GM19238 (cell line): ENCODE data around the gene HLF.

ENCODE experiments used
- DNase-seq: peaks from one replicate; pipeline ENCODE4 v3.0.0; 2011; ENCODE audit warnings: low spot score; ENCODE audit not compliant: insufficient read length

Gene HLF

DNA sequence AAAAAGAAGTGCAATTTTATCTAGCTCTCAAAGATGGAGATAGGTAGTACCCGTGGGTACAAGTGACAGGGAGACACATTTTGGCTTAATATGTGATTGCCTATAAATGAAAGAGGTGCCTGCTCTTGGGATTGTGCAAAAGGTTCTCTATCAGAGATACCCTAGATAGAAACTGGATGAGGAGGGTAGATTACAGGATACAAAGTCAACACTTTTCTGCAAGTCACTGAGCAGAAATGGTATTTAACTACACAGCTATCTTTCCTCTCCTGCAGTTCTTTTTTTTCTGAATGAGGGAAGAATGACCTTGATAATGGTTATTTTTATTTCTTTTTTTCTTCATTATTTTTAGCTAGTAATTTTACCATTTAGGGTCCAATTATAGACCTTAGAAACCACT is 89.2 kb downstream of the HLF start:
- DNase-seq, result no peak

GRCh38 chr17:55354941-55355340 is 90.2 kb downstream of the HLF start:
- DNase-seq, result no peak

GRCh38 chr17:55356434-55357328 is 91.9 kb downstream of the HLF start:
- DNase-seq, result peak; percentile 41

GRCh38 chr17:55360971-55361370 is 96.2 kb downstream of the HLF start:
- DNase-seq, result no peak

- DNase-seq, result no peak
Observed at GRCh38 chr17:55363033-55363432, 98.3 kb downstream of the HLF start.

DNA sequence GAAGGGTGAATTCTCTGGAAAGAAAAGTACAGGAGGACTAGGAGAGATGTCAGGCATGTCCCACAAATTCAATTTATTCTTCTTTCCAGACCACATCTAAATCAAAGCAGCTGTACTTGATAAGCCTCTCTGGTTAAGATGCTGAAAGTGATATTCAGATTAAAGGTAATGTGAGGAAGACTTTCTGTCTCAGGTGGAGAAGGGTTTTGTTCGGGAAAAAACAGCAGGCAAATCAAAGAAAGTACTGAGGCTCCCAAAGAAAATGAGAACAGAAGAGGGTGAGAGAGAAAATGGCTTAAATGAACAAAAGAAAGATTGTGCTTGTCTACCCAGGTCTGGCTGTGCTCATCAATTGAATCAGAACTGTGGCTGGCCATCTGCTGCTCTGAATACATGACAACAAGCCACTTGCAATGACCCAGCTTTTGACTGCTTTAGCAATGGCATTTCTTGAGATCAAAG is 101.3 kb downstream of the HLF start:
- no peak for DNase-seq

DNA sequence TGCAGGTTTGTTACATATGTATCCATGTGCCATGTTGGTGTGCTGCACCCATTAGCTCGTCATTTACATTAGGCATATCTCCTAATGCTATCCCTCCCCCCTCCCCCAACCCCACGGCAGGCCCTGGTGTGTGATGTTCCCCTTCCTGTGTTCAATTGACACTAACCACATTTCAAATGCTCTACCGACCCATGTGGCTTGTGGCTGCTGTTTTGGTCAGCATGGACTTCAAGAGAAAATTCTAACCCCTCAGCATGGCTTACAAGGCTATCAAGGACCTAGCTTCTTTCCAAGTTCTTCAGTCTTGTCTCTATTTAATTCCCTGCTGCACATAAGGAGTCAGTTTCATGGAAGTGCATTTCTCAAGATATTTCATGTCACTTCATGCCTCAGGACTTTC is 103.9 kb downstream of the HLF start:
- DNase-seq, result no peak
